ENCODE results near the gene NRP2.

DNA sequence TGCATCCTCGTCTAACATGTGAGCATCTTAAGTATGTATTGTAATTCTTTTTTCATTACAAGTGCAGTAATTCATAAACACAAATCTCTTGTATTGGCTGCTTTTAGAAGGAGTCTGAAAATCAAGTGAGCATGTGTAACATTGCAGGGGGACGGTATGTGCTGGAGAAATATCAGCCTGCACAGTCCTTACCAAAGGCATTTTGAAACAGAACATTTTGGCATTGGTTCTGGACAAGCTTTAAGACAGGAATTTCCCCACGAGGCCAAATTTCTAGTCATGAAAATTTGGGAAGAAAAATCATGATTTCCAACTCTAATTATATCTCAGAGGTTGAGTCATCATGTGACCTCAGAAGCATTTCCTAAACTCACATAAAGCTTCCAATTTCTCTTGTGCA lies 24.7 kb upstream of the NRP2 start:
- TF ChIP-seq, protein P1, sequence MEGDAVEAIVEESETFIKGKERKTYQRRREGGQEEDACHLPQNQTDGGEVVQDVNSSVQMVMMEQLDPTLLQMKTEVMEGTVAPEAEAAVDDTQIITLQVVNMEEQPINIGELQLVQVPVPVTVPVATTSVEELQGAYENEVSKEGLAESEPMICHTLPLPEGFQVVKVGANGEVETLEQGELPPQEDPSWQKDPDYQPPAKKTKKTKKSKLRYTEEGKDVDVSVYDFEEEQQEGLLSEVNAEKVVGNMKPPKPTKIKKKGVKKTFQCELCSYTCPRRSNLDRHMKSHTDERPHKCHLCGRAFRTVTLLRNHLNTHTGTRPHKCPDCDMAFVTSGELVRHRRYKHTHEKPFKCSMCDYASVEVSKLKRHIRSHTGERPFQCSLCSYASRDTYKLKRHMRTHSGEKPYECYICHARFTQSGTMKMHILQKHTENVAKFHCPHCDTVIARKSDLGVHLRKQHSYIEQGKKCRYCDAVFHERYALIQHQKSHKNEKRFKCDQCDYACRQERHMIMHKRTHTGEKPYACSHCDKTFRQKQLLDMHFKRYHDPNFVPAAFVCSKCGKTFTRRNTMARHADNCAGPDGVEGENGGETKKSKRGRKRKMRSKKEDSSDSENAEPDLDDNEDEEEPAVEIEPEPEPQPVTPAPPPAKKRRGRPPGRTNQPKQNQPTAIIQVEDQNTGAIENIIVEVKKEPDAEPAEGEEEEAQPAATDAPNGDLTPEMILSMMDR (conservative IDR thresholded peaks at IDR 0.05 in 1 of 2, IDR thresholded peaks at IDR 0.05 in 1 of 2; ENCODE audit: extremely low read depth in 1 of 2, insufficient read depth in 1 of 2, low read depth in 1 of 2, low read length in 2 of 2), result no peak
- no peak for TF ChIP-seq EZH2 (IDR thresholded peaks at IDR 0.05; ENCODE audit: borderline replicate concordance, low read length)

Measured in mammary epithelial cell (primary cell).